HUES6 (cell line): Measurements from ENCODE around the gene ZNF443.
"Not testable (repeated sequence)": the region's sequence is repeated elsewhere in the genome, so short reads cannot be mapped to it uniquely, and the experiment has no call there.

Experiments used
- H3K27ac ChIP-seq: 2 replicates; pipeline ENCODE4 v1.7.0; 2013; ENCODE audit warnings: low read depth, mild to moderate bottlenecking, low read length, inconsistent platforms
- H3K27me3 ChIP-seq: 2 replicates; pipeline ENCODE4 v1.6.1; 2013; ENCODE audit warnings: low read length; ENCODE audit not compliant: control insufficient read depth, insufficient read depth
- H3K36me3 ChIP-seq: 2 replicates; pipeline ENCODE4 v1.6.1; 2013; ENCODE audit warnings: low read length; ENCODE audit not compliant: control insufficient read depth, insufficient read depth
- H3K4me1 ChIP-seq: 2 replicates; pipeline ENCODE4 v1.6.1; 2013; ENCODE audit warnings: low read length; ENCODE audit not compliant: control insufficient read depth, insufficient read depth
- H3K4me3 ChIP-seq: 2 replicates; pipeline ENCODE4 v1.5.1; 2013; ENCODE audit warnings: low read depth, low read length
- H3K9ac ChIP-seq: one replicate; pipeline ENCODE4 v1.6.1; 2013; ENCODE audit warnings: mild to moderate bottlenecking, low read length
- H3K9me3 ChIP-seq: 2 replicates; pipeline ENCODE4 v1.6.1; 2013; ENCODE audit warnings: low read depth, low read length; ENCODE audit not compliant: control insufficient read depth, insufficient read depth

ZNF443 gene

GRCh38 chr19:12440541-12441316, at the start of gene ZNF443:
Gene ZNF443 (minus strand): TSS chr19:12441021. CDS start chr19:12440914, 107 bp downstream.
- H3K4me3 ChIP-seq: peak within 1 kb of the TSS; percentile 70

DNA sequence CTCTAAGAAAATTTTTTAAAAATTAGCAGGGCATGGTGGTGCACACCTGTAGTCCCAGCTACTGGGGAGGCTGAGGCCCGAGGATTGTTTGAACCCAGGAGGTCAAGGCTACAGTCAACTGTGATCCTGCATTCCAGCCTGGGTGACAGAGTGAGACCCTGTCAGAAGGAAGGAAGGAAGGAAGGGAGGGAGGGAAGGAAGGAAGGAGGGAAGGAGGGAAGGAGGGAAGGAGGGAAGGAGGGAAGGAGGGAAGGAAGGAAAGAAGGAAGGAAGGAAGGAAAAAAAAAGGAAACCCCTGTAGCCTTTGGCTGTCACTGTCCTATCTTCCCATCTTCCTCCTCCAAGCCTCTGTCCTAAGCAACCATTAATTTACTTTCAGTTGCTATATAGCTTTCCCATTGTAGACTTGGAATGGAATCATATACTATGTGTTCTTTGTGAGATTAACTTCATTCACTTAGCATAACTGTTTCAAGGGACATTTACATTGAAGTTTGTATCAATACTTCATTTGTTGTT, 45.5 kb upstream of the ZNF443 start:
- H3K4me3 ChIP-seq, H3K36me3 ChIP-seq: not testable (repeated sequence)

More at GRCh38 chr19:12440541-12441316, at the start of gene ZNF443:
- peaks cover 6% of the 10 kb centered on the region; the same call in 1 of the 2 replicates for H3K9me3 ChIP-seq
- H3K27me3 ChIP-seq: no peaks in the 10 kb centered on the region
- H3K36me3 ChIP-seq: no peaks in the 10 kb centered on the region
- H3K4me1 ChIP-seq: no peaks in the 10 kb centered on the region
- H3K9ac ChIP-seq: peak within 1 kb of the TSS; percentile 78
- H3K27ac ChIP-seq: peak within 1 kb of the TSS; percentile 22; the same call in 1 of the 2 replicates

GRCh38 chr19:12485571-12485970, 44.8 kb upstream of the ZNF443 start:
- Histone ChIP-seq H3K27ac (no peak overlapping the region), H3K4me1 (no peaks in the 10 kb centered on the region), H3K27me3 (0 out of 2 replicates have a peak, but pooled peaks cover 4% of the 10 kb centered on the region), H3K9ac (no peak overlapping the region), H3K9me3 (no peaks in the 10 kb centered on the region), H3K4me3 (peak overlapping the region; percentile 82), H3K36me3 (no peaks in the 10 kb centered on the region)

More for the DNA sequence above, 45.5 kb upstream of the ZNF443 start:
- not testable (repeated sequence) for H3K27ac ChIP-seq, H3K9ac ChIP-seq, H3K4me1 ChIP-seq, H3K9me3 ChIP-seq, H3K27me3 ChIP-seq

DNA sequence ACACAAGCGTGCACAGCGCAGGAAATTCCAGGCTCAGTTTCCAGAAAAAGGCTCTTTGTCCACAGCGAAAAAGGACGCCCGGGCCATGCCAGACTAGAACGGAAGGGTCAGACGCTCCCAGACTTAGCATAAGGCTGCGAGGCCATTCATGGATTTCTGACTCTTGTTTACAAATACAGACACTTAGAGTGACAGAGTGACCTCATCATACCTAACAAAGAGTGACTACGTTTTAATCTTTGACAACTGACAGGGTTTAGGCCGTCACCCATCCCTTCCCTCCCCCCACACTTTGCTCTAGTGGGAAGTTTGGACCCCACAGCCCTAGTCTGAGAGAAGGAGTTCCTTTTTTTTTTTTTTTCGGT, 44.2 kb upstream of the ZNF443 start:
- H3K27ac ChIP-seq: no peak overlapping the region
- H3K27me3 ChIP-seq: 0 out of 2 replicates have a peak, but pooled peaks cover 4% of the 10 kb centered on the region
- H3K4me3 ChIP-seq: peak overlapping the region; percentile 82
- no peaks in the 10 kb centered on the region for H3K9me3 ChIP-seq
- no peaks in the 10 kb centered on the region for H3K36me3 ChIP-seq
- no peaks in the 10 kb centered on the region for H3K4me1 ChIP-seq
- H3K9ac ChIP-seq: peak overlapping the region; percentile 76

- Histone ChIP-seq H3K27ac (no peak within 1 kb of the TSS), H3K9me3 (no peaks in the 10 kb centered on the region), H3K27me3 (0 out of 2 replicates have a peak, but pooled peaks cover 4% of the 10 kb centered on the region), H3K4me3 (peak within 1 kb of the TSS; percentile 82), H3K9ac (peak within 1 kb of the TSS; percentile 76), H3K36me3 (no peaks in the 10 kb centered on the region), H3K4me1 (no peaks in the 10 kb centered on the region)
These were observed 43.7 kb upstream of the ZNF443 start, which contains the start of gene ZNF709 for GRCh38 chr19:12484371-12485051. Gene ZNF709 (minus strand): TSS chr19:12484816. CDS start chr19:12484657, 159 bp downstream.

DNA sequence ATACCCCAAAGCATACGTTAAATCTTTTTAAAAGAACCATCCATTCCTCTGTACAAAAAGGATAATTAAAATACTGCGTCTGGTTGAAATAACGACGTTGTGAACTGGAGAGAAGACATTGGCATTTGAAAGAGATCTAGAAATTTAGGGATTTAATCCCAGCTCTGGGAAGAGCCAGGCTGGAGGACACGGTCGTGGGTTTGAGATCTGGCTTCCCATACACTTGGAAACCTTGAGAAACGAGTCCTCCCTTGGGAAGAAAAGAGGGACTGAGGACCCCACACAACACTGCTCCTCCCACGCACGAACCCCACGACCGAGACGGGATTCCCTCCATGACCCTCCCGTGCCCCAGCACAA, 43.2 kb upstream of the ZNF443 start:
- Histone ChIP-seq H3K36me3 (no peaks in the 10 kb centered on the region), H3K27me3 (0 out of 2 replicates have a peak, but pooled peaks cover 4% of the 10 kb centered on the region), H3K9ac (peak overlapping the region; percentile 76), H3K4me3 (peak overlapping the region; percentile 82), H3K9me3 (no peaks in the 10 kb centered on the region), H3K4me1 (no peaks in the 10 kb centered on the region), H3K27ac (no peak overlapping the region)

DNA sequence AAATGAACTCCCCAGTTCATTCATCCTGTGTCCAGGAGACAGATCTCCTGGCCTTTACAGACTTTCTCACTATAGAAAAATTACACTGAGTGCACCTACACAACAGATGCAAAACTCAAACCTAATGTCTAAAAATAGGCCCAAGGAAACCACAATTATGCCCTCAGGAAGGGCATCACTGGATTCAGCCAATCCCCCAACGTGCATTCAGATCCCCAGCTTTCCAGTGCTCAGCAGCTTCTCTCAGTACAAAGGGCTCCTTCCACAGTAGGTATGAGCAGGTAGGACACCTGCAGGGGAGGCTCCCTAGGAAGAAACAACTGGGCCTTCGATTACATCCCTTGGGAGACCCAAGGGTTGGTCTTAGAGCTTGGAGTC, 41.7 kb upstream of the ZNF443 start:
- H3K4me1 ChIP-seq: no peaks in the 10 kb centered on the region
- 0 out of 2 replicates have a peak, but pooled peaks cover 4% of the 10 kb centered on the region for H3K27me3 ChIP-seq
- no peak overlapping the region for H3K4me3 ChIP-seq
- no peak overlapping the region for H3K9ac ChIP-seq
- H3K27ac ChIP-seq: no peak overlapping the region
- H3K36me3 ChIP-seq: no peaks in the 10 kb centered on the region
- H3K9me3 ChIP-seq: 0 out of 2 replicates have a peak, but pooled peaks cover 5% of the 10 kb centered on the region

DNA sequence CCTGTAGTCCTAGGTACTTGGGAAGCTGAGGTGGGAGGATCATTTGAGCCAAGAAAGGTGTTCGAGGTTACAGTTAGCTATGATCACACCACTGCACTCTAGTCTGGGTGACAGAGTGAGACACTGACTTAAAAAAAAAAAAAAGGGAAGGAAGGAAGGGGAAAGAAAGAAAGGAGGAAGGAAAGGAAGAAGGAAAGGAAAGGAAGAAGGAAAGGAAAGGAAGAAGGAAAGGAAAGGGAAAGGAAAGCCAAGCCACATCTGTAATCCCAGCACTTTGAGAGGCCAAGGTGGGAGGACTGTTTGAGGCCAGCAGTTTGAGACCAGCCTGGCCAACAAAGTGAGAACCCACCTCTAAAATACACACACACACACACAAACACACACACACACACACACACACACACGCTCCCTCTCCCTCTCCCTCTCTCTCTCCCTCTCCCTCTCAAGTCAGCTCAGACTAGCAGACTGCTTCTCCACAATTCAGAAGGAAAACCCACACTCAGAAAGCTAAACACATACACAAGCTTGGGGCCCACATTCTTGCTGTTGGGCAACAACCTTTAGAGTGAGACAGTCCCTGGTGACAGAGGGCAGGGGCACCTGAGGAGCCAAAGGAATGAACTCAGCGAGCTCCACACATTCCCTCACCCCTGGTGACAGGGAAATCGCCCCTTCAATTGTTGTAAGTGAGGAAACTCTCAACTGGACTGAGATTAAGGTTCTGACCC, 41.1 kb upstream of the ZNF443 start:
- no peak overlapping the region for H3K27ac ChIP-seq
- H3K4me3 ChIP-seq: no peak overlapping the region
- H3K27me3 ChIP-seq: 0 out of 2 replicates have a peak, but pooled peaks cover 4% of the 10 kb centered on the region
- peaks cover 6% of the 10 kb centered on the region; the same call in 1 of the 2 replicates for H3K9me3 ChIP-seq
- H3K4me1 ChIP-seq: no peaks in the 10 kb centered on the region
- H3K9ac ChIP-seq: no peak overlapping the region
- H3K36me3 ChIP-seq: no peaks in the 10 kb centered on the region

GRCh38 chr19:12478234-12478941, 37.6 kb upstream of the ZNF443 start:
- Histone ChIP-seq H3K4me3 (no peak overlapping the region), H3K9me3 (peaks cover 30% of the 10 kb centered on the region; the same call in 1 of the 2 replicates), H3K36me3 (no peaks in the 10 kb centered on the region), H3K9ac (no peak overlapping the region), H3K4me1 (no peaks in the 10 kb centered on the region), H3K27me3 (no peaks in the 10 kb centered on the region), H3K27ac (no peak overlapping the region)

DNA sequence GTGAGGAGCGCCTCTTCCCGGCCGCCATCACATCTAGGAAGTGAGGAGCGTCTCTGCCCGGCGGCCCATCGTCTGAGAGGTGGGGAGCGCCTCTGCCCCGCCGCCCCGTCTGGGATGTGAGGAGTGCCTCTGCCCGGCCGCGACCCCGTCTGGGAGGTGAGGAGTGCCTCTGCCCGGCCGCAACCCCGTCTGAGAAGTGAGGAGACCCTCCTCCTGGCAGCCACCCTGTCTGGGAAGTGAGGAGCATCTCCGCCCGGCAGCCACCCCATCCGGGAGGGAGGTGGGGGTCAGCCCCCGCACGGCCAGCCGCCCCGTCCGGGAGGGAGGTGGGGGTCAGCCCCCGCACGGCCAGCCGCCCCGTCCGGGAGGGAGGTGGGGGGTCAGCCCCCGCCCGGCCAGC, 26.8 kb upstream of the ZNF443 start:
- not testable (repeated sequence) for H3K4me1 ChIP-seq, H3K27ac ChIP-seq, H3K4me3 ChIP-seq, H3K27me3 ChIP-seq, H3K9ac ChIP-seq
- Histone ChIP-seq H3K36me3 (peaks cover 14% of the 10 kb centered on the region), H3K9me3 (peaks cover 63% of the 10 kb centered on the region)
